ENCODE data around the gene TSPAN31. TPM values are rescaled to one million over a fixed set of nuclear protein-coding genes. Genes with fewer than 3 reads are reported as not detected.

The TSPAN31 gene
- total and polyA plus RNA-seq, 9 of the 15 experiments (the other 6 are each of a cell fraction or from before 2014, with no cell fraction given): 11.3 to 26.4 (median 14.3) TPM

DNA sequence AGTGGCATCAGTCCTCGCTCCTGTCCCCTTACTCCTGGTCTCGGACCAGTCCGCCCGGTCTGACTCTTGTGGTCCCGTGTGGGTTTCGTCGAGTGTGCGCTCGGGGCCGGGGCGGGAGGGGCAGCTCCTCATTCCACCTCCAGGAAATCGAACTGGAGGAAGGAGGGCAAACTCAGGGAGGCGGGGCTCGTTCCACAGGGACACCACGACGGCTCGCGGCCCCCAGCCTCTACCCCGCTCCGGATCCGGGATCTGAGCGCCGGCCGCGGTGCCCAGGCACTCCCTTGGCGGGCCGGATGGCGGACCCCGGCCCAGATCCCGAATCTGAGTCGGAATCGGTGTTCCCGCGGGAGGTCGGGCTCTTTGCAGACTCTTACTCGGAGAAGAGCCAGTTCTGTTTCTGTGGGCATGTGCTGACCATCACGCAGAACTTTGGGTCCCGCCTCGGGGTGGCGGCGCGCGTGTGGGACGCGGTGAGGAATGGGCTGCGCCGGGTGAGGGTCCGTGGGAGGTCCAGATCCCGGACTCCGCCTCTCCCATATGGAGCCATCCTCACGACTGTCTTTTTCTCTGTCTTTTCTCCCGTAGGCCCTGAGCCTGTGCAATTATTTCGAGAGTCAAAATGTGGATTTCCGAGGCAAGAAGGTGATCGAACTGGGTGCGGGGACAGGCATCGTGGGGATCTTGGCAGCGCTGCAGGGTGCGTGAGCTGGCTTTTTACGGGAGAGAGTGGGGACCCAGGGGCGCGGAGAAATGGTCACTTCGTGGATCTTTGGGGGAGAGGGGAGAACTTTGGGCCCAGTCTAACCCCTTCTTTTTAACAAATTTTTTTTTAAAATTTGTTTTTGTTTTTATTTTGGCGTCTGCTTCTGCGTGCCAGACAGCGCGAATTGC is 27.8 kb downstream of the TSPAN31 start, which contains the start of gene EEF1AKMT3 (continued):
- TF ChIP-seq, protein P1, sequence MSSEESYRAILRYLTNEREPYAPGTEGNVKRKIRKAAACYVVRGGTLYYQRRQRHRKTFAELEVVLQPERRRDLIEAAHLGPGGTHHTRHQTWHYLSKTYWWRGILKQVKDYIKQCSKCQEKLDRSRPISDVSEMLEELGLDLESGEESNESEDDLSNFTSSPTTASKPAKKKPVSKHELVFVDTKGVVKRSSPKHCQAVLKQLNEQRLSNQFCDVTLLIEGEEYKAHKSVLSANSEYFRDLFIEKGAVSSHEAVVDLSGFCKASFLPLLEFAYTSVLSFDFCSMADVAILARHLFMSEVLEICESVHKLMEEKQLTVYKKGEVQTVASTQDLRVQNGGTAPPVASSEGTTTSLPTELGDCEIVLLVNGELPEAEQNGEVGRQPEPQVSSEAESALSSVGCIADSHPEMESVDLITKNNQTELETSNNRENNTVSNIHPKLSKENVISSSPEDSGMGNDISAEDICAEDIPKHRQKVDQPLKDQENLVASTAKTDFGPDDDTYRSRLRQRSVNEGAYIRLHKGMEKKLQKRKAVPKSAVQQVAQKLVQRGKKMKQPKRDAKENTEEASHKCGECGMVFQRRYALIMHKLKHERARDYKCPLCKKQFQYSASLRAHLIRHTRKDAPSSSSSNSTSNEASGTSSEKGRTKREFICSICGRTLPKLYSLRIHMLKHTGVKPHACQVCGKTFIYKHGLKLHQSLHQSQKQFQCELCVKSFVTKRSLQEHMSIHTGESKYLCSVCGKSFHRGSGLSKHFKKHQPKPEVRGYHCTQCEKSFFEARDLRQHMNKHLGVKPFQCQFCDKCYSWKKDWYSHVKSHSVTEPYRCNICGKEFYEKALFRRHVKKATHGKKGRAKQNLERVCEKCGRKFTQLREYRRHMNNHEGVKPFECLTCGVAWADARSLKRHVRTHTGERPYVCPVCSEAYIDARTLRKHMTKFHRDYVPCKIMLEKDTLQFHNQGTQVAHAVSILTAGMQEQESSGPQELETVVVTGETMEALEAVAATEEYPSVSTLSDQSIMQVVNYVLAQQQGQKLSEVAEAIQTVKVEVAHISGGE (CRISPR knock-in tag; IDR thresholded peaks at IDR 0.05): no peak
- TF ChIP-seq, protein P2, sequence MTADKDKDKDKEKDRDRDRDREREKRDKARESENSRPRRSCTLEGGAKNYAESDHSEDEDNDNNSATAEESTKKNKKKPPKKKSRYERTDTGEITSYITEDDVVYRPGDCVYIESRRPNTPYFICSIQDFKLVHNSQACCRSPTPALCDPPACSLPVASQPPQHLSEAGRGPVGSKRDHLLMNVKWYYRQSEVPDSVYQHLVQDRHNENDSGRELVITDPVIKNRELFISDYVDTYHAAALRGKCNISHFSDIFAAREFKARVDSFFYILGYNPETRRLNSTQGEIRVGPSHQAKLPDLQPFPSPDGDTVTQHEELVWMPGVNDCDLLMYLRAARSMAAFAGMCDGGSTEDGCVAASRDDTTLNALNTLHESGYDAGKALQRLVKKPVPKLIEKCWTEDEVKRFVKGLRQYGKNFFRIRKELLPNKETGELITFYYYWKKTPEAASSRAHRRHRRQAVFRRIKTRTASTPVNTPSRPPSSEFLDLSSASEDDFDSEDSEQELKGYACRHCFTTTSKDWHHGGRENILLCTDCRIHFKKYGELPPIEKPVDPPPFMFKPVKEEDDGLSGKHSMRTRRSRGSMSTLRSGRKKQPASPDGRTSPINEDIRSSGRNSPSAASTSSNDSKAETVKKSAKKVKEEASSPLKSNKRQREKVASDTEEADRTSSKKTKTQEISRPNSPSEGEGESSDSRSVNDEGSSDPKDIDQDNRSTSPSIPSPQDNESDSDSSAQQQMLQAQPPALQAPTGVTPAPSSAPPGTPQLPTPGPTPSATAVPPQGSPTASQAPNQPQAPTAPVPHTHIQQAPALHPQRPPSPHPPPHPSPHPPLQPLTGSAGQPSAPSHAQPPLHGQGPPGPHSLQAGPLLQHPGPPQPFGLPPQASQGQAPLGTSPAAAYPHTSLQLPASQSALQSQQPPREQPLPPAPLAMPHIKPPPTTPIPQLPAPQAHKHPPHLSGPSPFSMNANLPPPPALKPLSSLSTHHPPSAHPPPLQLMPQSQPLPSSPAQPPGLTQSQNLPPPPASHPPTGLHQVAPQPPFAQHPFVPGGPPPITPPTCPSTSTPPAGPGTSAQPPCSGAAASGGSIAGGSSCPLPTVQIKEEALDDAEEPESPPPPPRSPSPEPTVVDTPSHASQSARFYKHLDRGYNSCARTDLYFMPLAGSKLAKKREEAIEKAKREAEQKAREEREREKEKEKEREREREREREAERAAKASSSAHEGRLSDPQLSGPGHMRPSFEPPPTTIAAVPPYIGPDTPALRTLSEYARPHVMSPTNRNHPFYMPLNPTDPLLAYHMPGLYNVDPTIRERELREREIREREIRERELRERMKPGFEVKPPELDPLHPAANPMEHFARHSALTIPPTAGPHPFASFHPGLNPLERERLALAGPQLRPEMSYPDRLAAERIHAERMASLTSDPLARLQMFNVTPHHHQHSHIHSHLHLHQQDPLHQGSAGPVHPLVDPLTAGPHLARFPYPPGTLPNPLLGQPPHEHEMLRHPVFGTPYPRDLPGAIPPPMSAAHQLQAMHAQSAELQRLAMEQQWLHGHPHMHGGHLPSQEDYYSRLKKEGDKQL (CRISPR knock-in tag; IDR thresholded peaks at IDR 0.05; ENCODE audit: borderline replicate concordance): 0 out of 2 replicates have a peak, but pooled peaks have one; percentile 48
- TF ChIP-seq, protein P3, sequence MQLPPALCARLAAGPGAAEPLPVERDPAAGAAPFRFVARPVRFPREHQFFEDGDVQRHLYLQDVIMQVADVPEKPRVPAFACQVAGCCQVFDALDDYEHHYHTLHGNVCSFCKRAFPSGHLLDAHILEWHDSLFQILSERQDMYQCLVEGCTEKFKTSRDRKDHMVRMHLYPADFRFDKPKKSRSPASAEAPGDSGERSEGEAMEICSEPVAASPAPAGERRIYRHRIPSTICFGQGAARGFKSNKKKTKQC (CRISPR knock-in tag; IDR thresholded peaks at IDR 0.05): no peak
- TF ChIP-seq, protein P4, sequence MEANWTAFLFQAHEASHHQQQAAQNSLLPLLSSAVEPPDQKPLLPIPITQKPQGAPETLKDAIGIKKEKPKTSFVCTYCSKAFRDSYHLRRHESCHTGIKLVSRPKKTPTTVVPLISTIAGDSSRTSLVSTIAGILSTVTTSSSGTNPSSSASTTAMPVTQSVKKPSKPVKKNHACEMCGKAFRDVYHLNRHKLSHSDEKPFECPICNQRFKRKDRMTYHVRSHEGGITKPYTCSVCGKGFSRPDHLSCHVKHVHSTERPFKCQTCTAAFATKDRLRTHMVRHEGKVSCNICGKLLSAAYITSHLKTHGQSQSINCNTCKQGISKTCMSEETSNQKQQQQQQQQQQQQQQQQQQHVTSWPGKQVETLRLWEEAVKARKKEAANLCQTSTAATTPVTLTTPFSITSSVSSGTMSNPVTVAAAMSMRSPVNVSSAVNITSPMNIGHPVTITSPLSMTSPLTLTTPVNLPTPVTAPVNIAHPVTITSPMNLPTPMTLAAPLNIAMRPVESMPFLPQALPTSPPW (CRISPR knock-in tag; IDR thresholded peaks at IDR 0.05): peak; percentile 73
- TF ChIP-seq, protein P5, sequence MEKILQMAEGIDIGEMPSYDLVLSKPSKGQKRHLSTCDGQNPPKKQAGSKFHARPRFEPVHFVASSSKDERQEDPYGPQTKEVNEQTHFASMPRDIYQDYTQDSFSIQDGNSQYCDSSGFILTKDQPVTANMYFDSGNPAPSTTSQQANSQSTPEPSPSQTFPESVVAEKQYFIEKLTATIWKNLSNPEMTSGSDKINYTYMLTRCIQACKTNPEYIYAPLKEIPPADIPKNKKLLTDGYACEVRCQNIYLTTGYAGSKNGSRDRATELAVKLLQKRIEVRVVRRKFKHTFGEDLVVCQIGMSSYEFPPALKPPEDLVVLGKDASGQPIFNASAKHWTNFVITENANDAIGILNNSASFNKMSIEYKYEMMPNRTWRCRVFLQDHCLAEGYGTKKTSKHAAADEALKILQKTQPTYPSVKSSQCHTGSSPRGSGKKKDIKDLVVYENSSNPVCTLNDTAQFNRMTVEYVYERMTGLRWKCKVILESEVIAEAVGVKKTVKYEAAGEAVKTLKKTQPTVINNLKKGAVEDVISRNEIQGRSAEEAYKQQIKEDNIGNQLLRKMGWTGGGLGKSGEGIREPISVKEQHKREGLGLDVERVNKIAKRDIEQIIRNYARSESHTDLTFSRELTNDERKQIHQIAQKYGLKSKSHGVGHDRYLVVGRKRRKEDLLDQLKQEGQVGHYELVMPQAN (IDR thresholded peaks at IDR 0.05; ENCODE audit: borderline replicate concordance): 0 out of 2 replicates have a peak, but pooled peaks have one; percentile 22

All from K562 (cell line).